ENCODE measurements around the gene STBD1. TPM values are rescaled to one million over a fixed set of nuclear protein-coding genes. Genes with fewer than 3 reads are reported as not detected.

The STBD1 gene
- total RNA-seq (ENCODE audit: low replicate concordance) = 4.1 and 6.1 TPM in 2 replicates
- long read RNA-seq, transcript STBD1-201 (2 exons, 3,420 nt) = major isoform, 106 of 113 reads
- long read RNA-seq, partial matches to known transcripts = 0 of 113 reads
- long read RNA-seq, other reads (novel, unspliced or antisense) = 7 of 113 reads

GRCh38 chr4:76305971-76306881, at the start of gene STBD1:
STBD1 (plus strand) TSS chr4:76306733; CDS start chr4:76306770, 37 bp downstream.
- peaks cover 8% of the 10 kb centered on the region for H3K4me1 Mint-ChIP-seq (ENCODE audit: unreplicated experiment)
- peaks cover 4% of the 10 kb centered on the region for H3K27me3 Mint-ChIP-seq
- TF ChIP-seq CTCF (conservative IDR thresholded peaks at IDR 0.05) = peak; percentile 24
- H3K9me3 Mint-ChIP-seq = no peaks in the 10 kb centered on the region
- DNase-seq (ENCODE audit: extremely low spot score, unreplicated experiment) = peak; percentile 80
- H3K36me3 Mint-ChIP-seq = peaks cover 6% of the 10 kb centered on the region
- peak within 1 kb of the TSS; percentile 73 for H3K27ac Mint-ChIP-seq
- peak within 1 kb of the TSS; percentile 92 for H3K4me3 Mint-ChIP-seq

- DNase-seq (ENCODE audit: extremely low spot score, unreplicated experiment) = no peak
- H3K4me3 Mint-ChIP-seq = no peak overlapping the region
- peaks cover 9% of the 10 kb centered on the region for H3K27me3 Mint-ChIP-seq
- no peak for TF ChIP-seq CTCF (conservative IDR thresholded peaks at IDR 0.05)
- H3K9me3 Mint-ChIP-seq = peaks cover 4% of the 10 kb centered on the region
- no peak overlapping the region for H3K27ac Mint-ChIP-seq
- H3K4me1 Mint-ChIP-seq (ENCODE audit: unreplicated experiment) = no peaks in the 10 kb centered on the region
- H3K36me3 Mint-ChIP-seq = no peaks in the 10 kb centered on the region
These were observed 49.6 kb upstream of the STBD1 start for GRCh38 chr4:76256968-76257367.

GRCh38 chr4:76257824-76258223, 48.7 kb upstream of the STBD1 start:
- H3K27ac Mint-ChIP-seq = no peak overlapping the region

GRCh38 chr4:76260571-76260970, 46.0 kb upstream of the STBD1 start:
- Mint-ChIP-seq H3K36me3 (no peaks in the 10 kb centered on the region), H3K9me3 (peaks cover 4% of the 10 kb centered on the region), H3K27me3 (no peaks in the 10 kb centered on the region), H3K4me1 (ENCODE audit: unreplicated experiment) (no peaks in the 10 kb centered on the region), H3K4me3 (no peak overlapping the region), H3K27ac (no peak overlapping the region)
- no peak for DNase-seq (ENCODE audit: extremely low spot score, unreplicated experiment)
- no peak for TF ChIP-seq CTCF (conservative IDR thresholded peaks at IDR 0.05)

More at GRCh38 chr4:76257824-76258223, 48.7 kb upstream of the STBD1 start:
- H3K9me3 Mint-ChIP-seq = peaks cover 4% of the 10 kb centered on the region
- no peak for TF ChIP-seq CTCF (conservative IDR thresholded peaks at IDR 0.05)
- H3K4me3 Mint-ChIP-seq = no peak overlapping the region
- peaks cover 4% of the 10 kb centered on the region for H3K27me3 Mint-ChIP-seq
- DNase-seq (ENCODE audit: extremely low spot score, unreplicated experiment) = no peak
- H3K4me1 Mint-ChIP-seq (ENCODE audit: unreplicated experiment) = no peaks in the 10 kb centered on the region
- H3K36me3 Mint-ChIP-seq = no peaks in the 10 kb centered on the region

- Mint-ChIP-seq H3K36me3 (no peaks in the 10 kb centered on the region), H3K9me3 (peaks cover 1% of the 10 kb centered on the region), H3K27ac (no peak overlapping the region), H3K4me3 (no peak overlapping the region), H3K4me1 (ENCODE audit: unreplicated experiment) (no peaks in the 10 kb centered on the region), H3K27me3 (no peaks in the 10 kb centered on the region)
- TF ChIP-seq CTCF (conservative IDR thresholded peaks at IDR 0.05) = no peak
- DNase-seq (ENCODE audit: extremely low spot score, unreplicated experiment) = no peak
These were observed 40.8 kb upstream of the STBD1 start for GRCh38 chr4:76265631-76266218.

Measured in type B pancreatic cell (in vitro differentiated cells).